A549 (cell line): ENCODE results near the gene PTPRK. TPM values are rescaled to one million over a fixed set of nuclear protein-coding genes. Genes with fewer than 3 reads are reported as not detected.

Source experiments
- ATAC-seq, 2 experiments: fragments of 200-7000 bp in 1 of 2; fragments of >200 bp in 1 of 2; cut with Nextera tagmentation in 1 of 2; cut with Tn5 transposase in 1 of 2; 3 replicates each; pipeline versions ENCODE4 v1.8.0 to v1.9.1; 2018 to 2020; ENCODE audit warnings: mild to moderate bottlenecking in 1 of 2, moderate library complexity in 1 of 2
- CTCF ChIA-PET: fragments of 300-600 bp; sonication (Branson Sonifier 250); formaldehyde crosslinking; extraction: SDS; loops from one replicate; lab custom pipeline; 2021; ENCODE audit warnings: antibody characterized with exemption, inconsistent platforms; lab: Yijun Ruan, JAX
- POLR2A ChIA-PET: fragments of 350-600 bp; formaldehyde crosslinking; extraction: SDS; loops from one replicate; lab custom pipeline; 2021; ENCODE audit warnings: antibody characterized with exemption, inconsistent platforms; lab: Yijun Ruan, JAX
- DNase-seq, 2 experiments: peaks; one replicate each; pipeline versions ENCODE4 v3.0.0 to v3.0.0-alpha.2; 2011 to 2016; ENCODE audit warnings: low read depth in 1 of 2, low spot score in 1 of 2
- FAIRE-seq: peaks from 2 replicates; lab custom pipeline; 2011; peaks lifted over from hg19 to GRCh38; lab: Jason Lieb, UNC
- H3K27ac ChIP-seq, 2 experiments: fragments of >200 bp; sonication (Bioruptor Twin); formaldehyde crosslinking; 3 replicates each; pipeline ENCODE4 v1.5.1; 2016 to 2017
- H3K4me1 ChIP-seq: fragments of >200 bp; sonication (Bioruptor Twin); formaldehyde crosslinking; 3 replicates; pipeline ENCODE4 v1.6.1; 2016
- H3K4me2 ChIP-seq: fragments of >200 bp; sonication (Bioruptor Twin); formaldehyde crosslinking; 3 replicates; pipeline ENCODE4 v1.6.1; 2016
- H3K4me3 ChIP-seq: fragments of >200 bp; sonication (Bioruptor Twin); formaldehyde crosslinking; 3 replicates; pipeline ENCODE4 v1.5.1; 2016
- H3K9me3 ChIP-seq: fragments of >200 bp; sonication (Bioruptor Twin); formaldehyde crosslinking; 3 replicates; pipeline ENCODE4 v1.6.1; 2016
- BCL3 ChIP-seq: fragments of >200 bp; sonication (Bioruptor Twin); formaldehyde crosslinking; IDR thresholded peaks from 3 replicates; pipeline ENCODE4 v1.6.1; 2016
- BHLHE40 ChIP-seq: IDR thresholded peaks from 2 replicates; pipeline ENCODE4 v1.6.1; 2012; ENCODE audit warnings: low read depth, low read length, inconsistent platforms
- CBX8 ChIP-seq: fragments of 200-600 bp; sonication (generic); IDR thresholded peaks from 2 replicates; pipeline ENCODE4 v1.6.1; 2016
- CTCF ChIP-seq: fragments of >200 bp; sonication (Bioruptor Twin); formaldehyde crosslinking; IDR thresholded peaks from 3 replicates; pipeline ENCODE4 v1.5.1; 2016
- E2F6 ChIP-seq: IDR thresholded peaks from 2 replicates; pipeline ENCODE4 v1.6.1; 2012; ENCODE audit warnings: low read depth, borderline replicate concordance
- EP300 ChIP-seq, 2 experiments: fragments of >200 bp; sonication (Bioruptor Twin); formaldehyde crosslinking; IDR thresholded peaks; 2 replicates in 1 of 2; 3 replicates in 1 of 2; pipeline ENCODE4 v1.6.1; 2016 to 2017
- FOSB ChIP-seq: fragments of 250-450 bp; sonication (Bioruptor Pico); IDR thresholded peaks from 2 replicates; pipeline ENCODE4 v1.5.0; 2020; ENCODE audit warnings: mild to moderate bottlenecking, moderate library complexity
- FOXS1 ChIP-seq: fragments of 250-450 bp; sonication (Bioruptor Pico); IDR thresholded peaks from 2 replicates; pipeline ENCODE4 v1.5.0; 2020; ENCODE audit warnings: mild to moderate bottlenecking, moderate library complexity
- HDAC2 ChIP-seq: fragments of 200-600 bp; sonication (generic); IDR thresholded peaks from 2 replicates; pipeline ENCODE4 v1.6.1; 2016
- HEYL ChIP-seq: fragments of 250-450 bp; sonication (Bioruptor Pico); IDR thresholded peaks from 2 replicates; pipeline ENCODE4 v1.8.0; 2021; ENCODE audit warnings: mild to moderate bottlenecking, moderate library complexity
- HOXB5 ChIP-seq: fragments of 250-450 bp; sonication (Bioruptor Pico); IDR thresholded peaks from 2 replicates; pipeline ENCODE4 v1.5.0; 2020; ENCODE audit warnings: mild to moderate bottlenecking, moderate library complexity
- JUNB ChIP-seq: fragments of >200 bp; sonication (Bioruptor Twin); formaldehyde crosslinking; IDR thresholded peaks from 2 replicates; pipeline ENCODE4 v1.6.1; 2016
- KDM5A ChIP-seq: fragments of 200-600 bp; sonication (generic); IDR thresholded peaks from 2 replicates; pipeline ENCODE4 v1.6.1; 2016; ENCODE audit warnings: antibody characterized with exemption, mild to moderate bottlenecking
- MAZ ChIP-seq: fragments of 150-350 bp; IDR thresholded peaks from 2 replicates; pipeline ENCODE4 v1.6.1; 2014; ENCODE audit warnings: antibody characterized with exemption, low read depth, low read length, borderline replicate concordance
- POLR2A ChIP-seq: IDR thresholded peaks from 2 replicates; pipeline ENCODE4 v1.6.1; 2012; ENCODE audit warnings: mild to moderate bottlenecking, low read length
- RAD21 ChIP-seq, 2 experiments: fragments of >200 bp in 1 of 2; sonication (Bioruptor Twin) in 1 of 2; formaldehyde crosslinking in 1 of 2; IDR thresholded peaks in 1 of 2; conservative IDR thresholded peaks in 1 of 2; 2 replicates in 1 of 2; 3 replicates in 1 of 2; pipeline ENCODE4 v1.6.1; 2012 to 2018; ENCODE audit warnings: inconsistent platforms in 1 of 2
- RARB ChIP-seq: fragments of 250-450 bp; sonication (Bioruptor Pico); IDR thresholded peaks from 2 replicates; pipeline ENCODE4 v1.8.0; 2021; ENCODE audit warnings: mild to moderate bottlenecking, moderate library complexity
- REST ChIP-seq: fragments of 200-600 bp; sonication (generic); IDR thresholded peaks from 2 replicates; pipeline ENCODE4 v1.6.1; 2016; ENCODE audit warnings: antibody characterized with exemption, mild to moderate bottlenecking, moderate library complexity
- SMC3 ChIP-seq: fragments of >200 bp; sonication (Bioruptor Twin); formaldehyde crosslinking; IDR thresholded peaks from 3 replicates; pipeline ENCODE4 v1.6.1; 2018; ENCODE audit warnings: inconsistent platforms
- USF2 ChIP-seq: fragments of 450-650 bp; IDR thresholded peaks from 2 replicates; pipeline ENCODE4 v1.6.1; 2014; ENCODE audit warnings: antibody characterized with exemption
- ZC3H11A ChIP-seq: fragments of 450-650 bp; IDR thresholded peaks from 2 replicates; pipeline ENCODE4 v1.6.1; 2014; ENCODE audit warnings: antibody characterized with exemption, mild to moderate bottlenecking
- ZFP36 ChIP-seq: fragments of 450-650 bp; IDR thresholded peaks from 2 replicates; pipeline ENCODE4 v1.6.1; 2014; ENCODE audit warnings: borderline replicate concordance; ENCODE audit not compliant: partially characterized antibody
- WGBS: methylation state at CpG from one replicate; pipeline ENCODE4 v1.1.6; 2017; ENCODE audit errors: missing lambda C conversion rate; 5-methylcytosine and 5-hydroxymethylcytosine counted together
- polyA plus RNA-seq, 4 experiments: library from polyadenylated mRNA; depleted of rRNA in 3 of 4; stranded (reverse); fragments of >200 nt; fragmentation: RNase III in 1 of 4; extraction: RNeasy Plus Mini Kit Qiagen cat#74134 plus additional on column Dnase treatment in 1 of 4; gene quantifications; 2 replicates in 3 of 4; 3 replicates in 1 of 4; pipeline ENCODE4 v1.2.3, GENCODE V29; 2011 to 2017

Gene PTPRK
- polyA plus RNA-seq, 2 of the 4 experiments (the other 2 are of a cell fraction), result 14.4 to 16.1 TPM

- WGBS, result 61% methylated on average over 3 of the region's 3 CpGs
- FAIRE-seq (no peak), ATAC-seq (peak in 1 of 2 experiments; percentile 30; a peak in 1 of 6 replicates), DNase-seq (peak in 1 of 2 experiments; percentile 4)
- no peaks in the 10 kb centered on the region for H3K9me3 ChIP-seq
- H3K4me2 ChIP-seq, result peak overlapping the region; percentile 38
- CTCF ChIA-PET, result no interaction called here
- POLR2A ChIA-PET, result no interaction called here
- H3K27ac ChIP-seq, result peak overlapping the region in 1 of 2 experiments; percentile 61; a peak in 3 of 6 replicates
- TF ChIP-seq RARB (CRISPR knock-in tag) (no peak), HEYL (no peak), EP300 (IDR thresholded peaks at IDR 0.05) (no peak), SMC3 (no peak), POLR2A (no peak), ZC3H11A (no peak), BHLHE40 (no peak), HDAC2 (no peak), E2F6 (no peak), CTCF (no peak)
- H3K4me3 ChIP-seq, result no peak overlapping the region
- H3K4me1 ChIP-seq, result peaks cover 18% of the 10 kb centered on the region
Observed at GRCh38 chr6:128443553-128443952, 76.8 kb downstream of the PTPRK start.

GRCh38 chr6:128439627-128440026 is 80.8 kb downstream of the PTPRK start:
- H3K9me3 ChIP-seq, result no peaks in the 10 kb centered on the region
- TF ChIP-seq JUNB, result no peak
- TF ChIP-seq MAZ, result no peak
- no peak for TF ChIP-seq ZFP36
- TF ChIP-seq REST, result no peak
- no peak for TF ChIP-seq HOXB5 (CRISPR knock-in tag)
- no peak for TF ChIP-seq USF2
- no peak for TF ChIP-seq CBX8
- TF ChIP-seq E2F6, result no peak
- TF ChIP-seq KDM5A, result no peak
- TF ChIP-seq FOSB (CRISPR knock-in tag), result no peak
- TF ChIP-seq ZC3H11A, result no peak
- TF ChIP-seq BCL3, result no peak
- TF ChIP-seq FOXS1, result no peak
- no peak for TF ChIP-seq RAD21 (conservative IDR thresholded peaks at IDR 0.05 in 1 of 2, IDR thresholded peaks at IDR 0.05 in 1 of 2)
- FAIRE-seq (no peak), ATAC-seq (no peak), DNase-seq (no peak)
- H3K4me3 ChIP-seq, result no peak overlapping the region
- H3K27ac ChIP-seq, result no peak overlapping the region
- CTCF ChIA-PET, result interaction anchor here (1.3 kb wide), 1 partner anchor 77 kb away, joined by 3 read pairs; no protein-coding TSS in a partner anchor
- POLR2A ChIA-PET, result no interaction called here
- H3K4me2 ChIP-seq, result no peak overlapping the region
- H3K4me1 ChIP-seq, result peaks cover 17% of the 10 kb centered on the region
